ENCODE results near the gene ZNF556.

ZNF556 gene

DNA sequence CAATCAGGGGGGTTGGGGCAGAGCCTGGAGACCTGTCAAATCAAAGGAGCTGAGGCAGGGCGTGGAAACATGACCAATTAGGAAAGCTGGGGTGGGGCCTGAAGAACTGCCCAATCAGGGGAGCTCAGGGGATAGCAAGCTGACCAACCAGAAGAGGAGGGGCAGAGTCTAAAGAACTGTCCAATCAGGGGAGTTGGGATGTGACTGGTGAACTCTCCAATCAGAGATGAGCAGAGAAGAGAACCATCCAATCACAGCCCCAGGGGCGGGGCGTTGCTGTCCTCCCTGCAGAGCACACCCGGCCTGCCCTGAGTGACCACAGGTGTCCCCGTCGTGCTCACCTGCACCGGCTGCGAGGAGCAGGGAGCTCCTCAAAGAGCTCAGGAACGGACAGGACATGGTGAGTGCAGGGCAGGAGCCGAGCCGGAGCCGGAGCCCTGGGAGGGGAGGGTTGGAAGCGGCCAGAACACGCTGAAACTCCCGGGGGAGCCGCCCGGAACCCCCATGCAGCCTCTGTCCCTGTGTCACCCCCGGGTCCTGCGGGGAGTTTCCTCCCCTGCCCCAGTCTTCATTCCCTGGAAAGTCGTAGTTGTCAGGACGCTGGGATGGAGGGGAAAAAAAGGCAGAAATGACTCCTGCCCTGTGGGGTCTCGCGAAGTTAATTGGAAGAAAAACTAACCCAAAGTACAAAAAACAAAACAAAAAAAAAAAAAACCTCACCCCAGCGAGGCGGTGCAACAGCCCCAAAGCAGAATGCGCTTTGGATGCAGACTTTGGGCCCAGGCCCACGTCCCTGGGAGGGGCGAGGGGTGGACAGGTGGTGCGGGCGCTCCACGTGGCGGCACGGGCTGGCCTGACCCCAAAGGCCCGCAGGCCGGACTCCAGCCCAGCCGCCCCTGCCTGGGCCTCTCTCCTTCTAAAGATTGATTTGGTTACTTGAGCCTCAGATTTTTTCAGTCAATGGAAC, at the start of gene ZNF556:
TSS of gene ZNF556 (plus strand) at position 311 of the 967 bp plus-strand sequence. CDS start at position 398, 87 bp downstream.
- no peak for DNase-seq (ENCODE audit: low read depth in 2 of 2)

DNA sequence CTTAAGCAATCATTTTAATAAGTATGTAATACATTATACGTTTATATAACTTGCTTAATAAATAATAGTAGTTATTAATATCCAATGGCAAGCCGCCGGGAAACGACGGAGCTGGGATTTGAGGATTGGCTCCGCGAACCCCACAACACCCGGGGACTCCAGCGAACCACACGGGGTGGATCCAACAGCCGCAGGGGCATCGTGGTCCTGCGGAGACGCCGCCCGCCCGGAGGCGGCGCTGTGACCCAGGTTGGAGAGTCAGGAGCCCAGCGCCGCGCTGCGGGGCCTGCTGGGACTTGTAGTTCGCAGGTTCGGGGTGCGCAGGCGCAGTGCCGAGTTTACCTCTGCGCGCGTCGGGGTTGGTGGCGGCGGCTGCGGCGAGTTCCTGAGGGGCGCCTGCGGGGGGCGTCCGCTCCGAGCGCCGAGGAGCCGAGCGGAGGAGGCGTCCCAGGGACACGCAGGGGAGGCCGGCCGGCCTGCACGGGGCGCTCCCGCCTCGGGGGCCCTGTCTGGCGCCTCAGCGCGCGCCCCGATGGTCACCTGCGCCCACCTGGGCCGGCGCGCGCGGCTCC, 47.5 kb upstream of the ZNF556 start, which contains the start of gene ZNF554:
TSS of gene ZNF554 (plus strand) at position 329 of the 572 bp plus-strand sequence. CDS start at position 533, 204 bp downstream.
- peak; percentile 95 to 96 for DNase-seq (ENCODE audit: low read depth in 2 of 2)

DNA sequence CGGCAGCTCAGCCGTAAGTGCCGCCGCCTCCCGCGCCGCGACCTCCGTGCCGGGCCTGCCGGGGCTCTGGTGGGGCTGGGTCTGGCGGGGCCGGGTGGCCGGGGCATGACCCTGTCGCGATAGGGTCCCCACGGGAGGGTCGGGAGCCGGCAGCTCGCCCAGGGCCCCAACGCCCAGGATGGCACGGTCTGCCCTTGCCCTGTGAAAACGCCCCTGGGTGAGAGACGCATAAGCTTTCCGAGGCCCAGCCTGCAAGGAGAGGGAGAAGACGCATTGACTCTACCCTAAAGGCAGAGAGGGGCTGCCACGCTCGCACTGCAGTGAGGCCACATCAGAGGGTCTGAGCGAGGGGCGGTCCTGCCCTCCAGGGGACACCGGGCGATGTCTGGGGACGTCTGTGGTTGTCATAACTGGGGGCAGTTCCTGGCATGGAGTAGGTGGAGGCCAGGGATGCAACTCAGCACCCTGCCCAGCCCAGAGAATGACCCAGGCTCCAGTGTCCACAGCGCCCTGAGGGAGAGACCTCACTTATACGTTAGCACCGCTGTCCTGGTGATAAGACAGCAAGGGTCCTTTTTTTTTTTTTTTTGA, 46.9 kb upstream of the ZNF556 start:
- no peak for DNase-seq (ENCODE audit: low read depth in 2 of 2)

DNA sequence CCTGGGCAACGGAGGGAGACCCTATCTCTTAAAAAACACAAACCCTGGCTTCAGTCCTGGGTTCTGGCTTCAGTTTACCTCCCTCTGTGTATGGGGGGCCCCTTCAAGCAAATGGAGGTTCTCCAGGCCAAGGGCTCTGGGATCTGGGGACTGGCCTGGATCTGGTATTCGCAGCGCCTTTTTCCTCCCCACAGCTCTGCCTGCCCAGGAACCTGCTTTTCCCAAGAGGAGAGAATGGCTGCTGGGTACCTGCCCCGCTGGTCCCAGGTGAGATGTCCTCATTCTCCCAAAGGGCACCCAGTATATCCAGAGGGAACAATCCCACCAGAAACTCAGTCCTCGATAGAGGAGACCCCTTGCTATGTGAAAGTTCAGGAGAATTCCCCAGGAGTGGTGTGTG, 44.3 kb upstream of the ZNF556 start:
- no peak for DNase-seq (ENCODE audit: low read depth in 2 of 2)

DNA sequence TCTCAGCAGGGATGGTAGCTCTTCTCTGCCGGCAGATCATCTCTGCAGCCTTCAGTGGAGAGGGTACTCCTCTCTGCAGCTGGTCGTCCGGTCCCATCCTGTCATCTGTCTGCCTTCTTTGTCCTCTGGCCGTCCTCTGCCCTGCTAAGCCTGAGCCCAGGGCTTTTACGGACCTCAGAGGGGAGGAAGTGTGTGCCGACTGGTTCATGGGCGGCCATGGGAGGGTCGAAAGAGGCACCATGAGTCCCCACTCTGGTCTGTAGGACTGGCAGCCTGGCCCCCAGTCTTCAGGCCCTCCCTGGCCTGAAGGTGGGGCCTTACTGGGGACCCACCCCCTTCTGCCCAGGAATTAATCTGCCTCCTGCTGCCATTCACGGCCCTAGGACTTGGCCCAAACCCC, 43.5 kb upstream of the ZNF556 start:
- DNase-seq (ENCODE audit: low read depth in 2 of 2): no peak

DNA sequence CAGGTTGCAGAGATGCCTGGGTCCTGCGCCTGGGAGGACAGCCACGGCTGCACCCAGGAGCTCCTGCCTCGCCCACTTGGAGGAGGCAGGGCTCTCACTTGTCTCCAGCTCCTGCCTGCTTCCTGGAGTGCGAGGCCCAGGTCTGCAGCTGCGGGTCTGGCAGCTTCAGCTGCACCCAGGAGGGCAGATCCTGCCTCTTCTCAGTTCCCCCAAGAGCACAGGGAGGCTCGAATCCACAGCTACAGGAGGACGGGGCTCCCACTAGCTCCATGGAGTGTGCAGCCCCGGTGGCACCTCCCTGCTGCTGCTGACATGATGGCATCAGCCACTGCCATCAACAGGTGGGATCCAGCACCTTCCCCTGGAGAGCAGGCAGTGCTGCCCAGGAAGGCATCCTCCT, 43.0 kb upstream of the ZNF556 start:
- no peak for DNase-seq (ENCODE audit: low read depth in 2 of 2)

DNA sequence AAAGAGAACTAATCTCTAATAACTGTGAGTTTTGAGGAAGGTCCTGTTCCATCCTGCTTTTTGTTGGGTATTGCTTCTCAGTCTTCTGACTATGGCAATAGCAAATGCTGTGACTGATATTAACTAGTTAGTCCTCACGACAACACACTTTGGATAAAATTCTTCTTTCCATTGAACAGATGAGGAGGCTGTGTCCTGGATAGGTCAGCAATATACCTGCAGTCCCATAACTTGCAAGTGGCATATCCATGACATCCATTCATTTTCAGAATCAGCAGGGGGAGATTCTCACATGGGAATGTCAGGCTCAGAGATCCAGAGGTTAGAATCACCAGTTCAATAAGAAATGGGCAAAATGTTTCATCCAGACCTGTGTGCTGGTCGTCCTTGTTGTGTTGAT, 40.1 kb upstream of the ZNF556 start:
- DNase-seq (ENCODE audit: low read depth in 2 of 2): no peak

DNA sequence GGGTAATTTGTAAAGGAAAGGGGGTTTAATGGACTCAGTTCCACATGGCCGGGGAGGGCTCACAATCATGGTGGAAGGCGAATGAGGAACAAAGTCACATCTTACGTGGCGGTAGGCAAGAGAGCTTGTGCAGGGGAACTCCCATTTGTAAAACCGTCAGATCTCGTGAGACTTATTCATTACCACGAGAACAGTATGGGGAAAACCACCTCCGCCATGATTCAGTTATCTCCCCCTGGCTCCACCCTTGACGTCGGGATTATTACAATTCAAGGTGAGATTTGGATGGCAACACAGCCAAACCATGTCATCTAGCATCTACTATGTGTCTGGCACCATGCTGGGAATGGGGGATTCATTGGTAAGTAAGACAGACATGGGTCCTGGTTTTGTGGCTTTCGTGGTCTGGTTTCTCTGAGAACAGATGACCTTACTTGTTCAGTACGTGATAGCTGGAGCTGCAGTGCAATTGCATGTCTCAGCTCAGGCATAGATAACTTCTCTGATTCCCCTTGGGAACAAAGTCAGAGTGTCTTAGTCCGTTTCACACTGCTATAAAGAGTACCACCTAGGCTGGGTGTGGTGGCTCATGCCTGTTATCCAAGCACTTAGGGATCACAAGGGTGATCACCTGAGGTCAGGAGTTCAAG, 39.2 kb upstream of the ZNF556 start:
- DNase-seq (ENCODE audit: low read depth in 2 of 2): no peak

DNA sequence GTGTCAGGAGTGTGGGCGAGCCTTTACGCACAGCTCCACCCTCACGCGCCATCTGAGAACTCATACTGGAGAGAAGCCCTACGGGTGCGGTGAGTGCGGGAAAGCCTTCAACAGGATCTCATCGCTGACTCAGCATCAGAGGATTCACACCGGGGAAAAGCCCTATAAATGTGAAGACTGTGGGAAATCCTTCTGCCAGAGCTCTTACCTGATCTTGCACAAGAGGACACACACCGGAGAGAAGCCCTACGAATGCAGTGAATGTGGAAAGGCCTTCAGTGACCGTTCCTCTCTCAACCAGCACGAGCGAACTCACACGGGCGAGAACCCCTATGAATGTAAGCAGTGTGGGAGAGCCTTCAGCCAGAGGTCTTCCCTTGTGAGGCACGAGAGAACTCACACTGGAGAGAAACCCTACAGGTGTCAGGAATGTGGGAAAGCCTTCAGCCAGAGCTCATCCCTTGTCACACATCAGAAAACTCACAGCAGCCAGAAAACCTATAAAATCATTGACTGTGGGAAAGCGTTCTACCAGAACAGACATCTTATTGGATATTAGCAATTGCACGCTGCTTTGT, 32.8 kb upstream of the ZNF556 start:
- no peak for DNase-seq (ENCODE audit: low read depth in 2 of 2)

DNA sequence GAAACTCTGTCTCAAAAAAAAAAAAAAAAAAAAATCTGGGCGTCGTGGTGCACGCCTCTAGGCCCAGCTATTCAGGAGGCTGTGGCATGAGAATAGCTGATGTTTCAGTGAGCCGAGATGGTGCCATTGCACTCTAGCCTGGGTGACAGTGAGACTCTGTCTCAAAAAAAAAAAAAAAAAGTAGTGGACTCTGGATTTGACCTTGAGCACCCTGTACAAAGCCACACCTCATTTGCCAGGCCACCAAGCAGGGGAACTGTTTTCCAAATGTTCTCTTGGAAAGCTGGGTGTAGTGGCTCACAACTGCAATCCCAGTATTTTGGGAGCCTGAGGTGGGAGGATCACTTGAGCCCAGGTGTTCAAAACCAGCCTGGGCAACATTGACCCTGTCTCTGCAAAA, 29.7 kb upstream of the ZNF556 start:
- DNase-seq (ENCODE audit: low read depth in 2 of 2): no peak

DNA sequence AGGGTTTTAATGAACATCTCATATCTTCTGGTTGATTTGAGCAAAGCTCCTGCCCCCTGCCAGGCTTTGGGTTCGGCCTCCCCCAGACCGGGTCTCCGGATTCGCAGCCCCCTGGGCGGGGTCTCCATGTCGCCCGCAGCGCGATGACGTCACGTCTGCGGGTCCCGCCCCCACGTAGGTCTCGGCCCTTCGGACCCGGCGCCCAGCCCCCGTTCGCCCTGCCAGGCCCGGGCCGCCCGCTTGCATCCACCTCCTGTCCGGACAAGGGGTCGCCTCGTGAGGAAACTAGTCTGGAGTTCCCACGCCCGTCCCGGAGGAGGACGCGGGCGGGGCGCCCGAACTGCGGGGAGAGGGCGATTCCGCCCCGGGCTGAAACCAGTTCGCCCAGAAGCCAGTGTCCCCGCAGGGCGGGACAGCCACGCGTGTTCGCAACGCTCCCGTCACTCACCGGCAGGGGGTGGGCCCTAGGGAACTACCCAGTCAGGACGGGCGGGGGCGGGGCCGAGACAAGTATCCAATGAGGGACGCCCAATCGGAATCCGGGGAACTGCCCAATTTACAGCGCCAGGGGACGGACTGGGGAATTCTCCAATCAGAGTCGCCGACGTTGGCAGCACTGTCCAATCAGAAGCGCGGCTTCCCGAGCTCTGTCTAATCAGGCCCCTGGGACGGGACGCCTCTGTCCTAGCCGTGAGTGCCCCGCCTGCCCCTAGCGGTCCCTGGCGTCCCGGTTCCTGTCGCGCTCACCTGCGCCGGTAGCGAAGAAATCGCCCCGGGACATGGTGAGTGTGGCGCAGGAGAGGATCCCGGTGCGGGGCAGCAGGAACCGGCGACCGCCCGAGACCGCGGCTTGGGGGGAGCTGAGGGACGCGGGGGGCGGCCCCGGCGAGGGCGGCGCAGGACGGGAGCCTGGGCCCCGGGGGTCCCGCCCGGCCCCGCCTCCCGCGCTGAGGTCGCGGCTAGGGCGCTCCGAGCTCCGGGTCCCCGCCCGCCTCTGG, 26.0 kb upstream of the ZNF556 start, which contains the start of gene ZNF555:
TSS of gene ZNF555 (plus strand) at position 682 of the 998 bp plus-strand sequence. CDS start at position 780, 98 bp downstream.
- DNase-seq (ENCODE audit: low read depth in 2 of 2): peak; percentile 97 to 99

DNA sequence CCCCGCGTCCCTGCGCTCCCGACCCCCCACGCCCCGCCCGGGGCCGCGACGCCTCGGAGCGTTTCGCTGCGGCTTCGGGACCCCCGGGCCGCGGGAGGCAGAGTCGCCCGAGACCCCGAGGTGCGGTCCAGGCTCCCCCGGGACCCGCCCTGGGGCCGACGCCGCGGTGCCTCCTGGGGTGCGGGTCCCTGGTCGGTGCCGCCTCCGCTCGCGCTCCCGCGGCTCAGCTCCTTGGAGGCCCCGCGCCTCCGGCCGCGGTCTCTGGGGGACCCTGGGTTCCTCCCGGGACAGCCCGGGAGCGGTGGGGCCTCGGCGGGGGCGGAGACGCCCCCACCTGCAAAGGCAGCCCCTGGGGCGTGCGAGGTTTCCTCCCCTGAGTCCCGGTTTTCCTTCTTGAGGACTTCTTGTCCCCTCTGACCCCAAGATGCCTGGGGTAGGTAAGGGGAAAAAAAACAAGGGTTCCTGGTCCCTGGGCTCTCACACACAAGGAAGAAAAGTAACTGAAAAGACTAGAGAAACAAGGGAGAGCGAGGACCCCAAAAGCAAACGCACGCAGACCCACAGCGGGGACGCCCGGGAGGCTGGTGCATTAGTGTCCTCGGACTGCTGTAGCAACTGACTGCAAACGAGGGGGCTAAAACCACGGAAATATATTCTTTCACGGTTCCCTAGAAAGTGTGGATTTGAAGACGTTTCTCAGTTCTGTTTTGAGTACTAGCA, 25.1 kb upstream of the ZNF556 start:
- DNase-seq (ENCODE audit: low read depth in 2 of 2): no peak

DNA sequence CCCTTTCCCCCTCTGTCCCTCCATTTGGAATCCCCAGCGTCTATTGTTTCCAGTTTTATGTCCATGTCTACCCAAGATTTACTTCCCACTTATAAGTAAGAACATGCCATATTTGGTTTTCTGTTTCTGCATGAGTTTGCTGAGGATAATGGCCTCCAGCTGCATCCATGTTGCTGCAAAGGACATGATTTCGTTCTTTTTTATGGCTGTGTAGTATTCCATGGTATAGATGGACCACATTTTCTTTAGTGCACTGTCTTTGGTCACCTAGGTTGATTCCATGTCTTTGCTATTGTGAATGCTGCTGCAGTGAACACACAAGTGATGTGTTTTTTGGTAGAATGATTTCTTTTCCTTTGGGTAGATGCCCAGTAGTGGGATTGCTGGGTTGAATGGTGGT, 22.0 kb upstream of the ZNF556 start:
- DNase-seq (ENCODE audit: low read depth in 2 of 2): no peak

DNA sequence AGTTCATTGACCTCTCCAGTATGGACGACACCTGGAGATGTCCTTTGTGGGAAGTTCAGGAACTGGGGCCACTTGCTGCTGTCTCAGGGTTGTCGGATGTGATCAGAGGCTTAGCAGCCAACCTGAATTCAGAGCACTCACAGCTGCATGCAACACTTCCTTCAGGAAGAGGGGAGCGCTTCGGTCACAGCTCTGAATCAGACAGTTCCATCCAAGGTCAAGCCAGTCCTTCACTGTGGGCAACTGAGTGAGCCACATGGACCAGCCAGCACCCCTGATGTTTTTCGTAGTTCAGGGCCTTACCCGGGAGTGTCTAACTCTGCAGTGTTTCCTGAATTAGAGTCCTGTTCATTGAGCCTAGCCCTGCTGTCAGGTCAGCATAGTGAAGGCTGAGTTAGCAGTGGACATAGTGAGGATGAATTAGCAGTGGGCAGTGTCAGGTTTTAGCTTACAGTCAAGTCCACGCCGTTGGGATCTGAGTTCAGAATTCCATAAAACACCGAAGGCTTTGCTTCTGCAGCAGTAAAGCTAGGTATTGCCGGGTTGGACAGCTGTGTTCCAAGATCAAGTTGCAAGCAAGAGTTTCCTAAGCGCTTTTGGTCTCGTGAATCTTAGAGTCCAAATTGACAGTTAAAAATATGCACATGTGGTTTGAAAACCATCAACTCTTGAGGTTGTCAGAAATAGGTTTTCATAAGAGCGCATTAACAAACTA, 20.8 kb upstream of the ZNF556 start:
- DNase-seq (ENCODE audit: low read depth in 2 of 2): no peak

DNA sequence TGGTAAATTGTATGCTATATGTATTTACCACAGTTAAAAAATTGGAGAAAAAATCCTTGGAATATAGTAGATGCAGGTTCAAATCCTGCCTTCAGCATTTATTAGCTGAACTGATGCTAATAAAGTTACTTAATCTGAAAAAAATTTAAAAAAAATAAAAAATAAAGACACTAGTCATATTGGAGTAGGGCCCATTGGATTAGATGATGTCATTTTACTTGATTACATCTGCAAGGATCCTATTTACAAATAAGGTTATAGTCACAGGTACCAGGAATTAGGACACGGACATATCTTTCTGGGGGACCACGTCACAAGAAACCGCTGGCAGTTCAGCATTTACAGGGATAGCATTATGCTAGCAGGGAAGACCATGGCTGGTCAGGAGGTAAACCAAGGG, 19.6 kb upstream of the ZNF556 start:
- DNase-seq (ENCODE audit: low read depth in 2 of 2): no peak

DNA sequence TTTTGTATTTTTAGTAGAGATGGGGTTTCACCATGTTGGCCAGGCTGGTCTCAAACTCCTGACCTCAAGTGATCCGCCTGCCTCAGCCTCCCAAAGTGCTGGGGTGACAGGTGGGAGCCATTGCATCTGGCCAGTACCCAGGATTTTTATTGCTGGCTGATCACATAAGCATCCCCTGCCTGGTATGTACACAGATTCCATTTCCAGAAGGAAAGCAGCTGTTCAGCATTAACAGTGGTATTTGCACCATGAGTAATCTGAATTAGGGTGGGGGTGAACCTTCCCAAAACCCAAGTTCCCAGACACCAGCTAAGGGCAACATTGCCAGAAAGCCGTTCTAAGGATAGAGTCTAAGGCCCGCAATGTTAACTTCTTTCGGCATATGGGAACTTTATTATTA, 18.5 kb upstream of the ZNF556 start:
- no peak for DNase-seq (ENCODE audit: low read depth in 2 of 2)

DNA sequence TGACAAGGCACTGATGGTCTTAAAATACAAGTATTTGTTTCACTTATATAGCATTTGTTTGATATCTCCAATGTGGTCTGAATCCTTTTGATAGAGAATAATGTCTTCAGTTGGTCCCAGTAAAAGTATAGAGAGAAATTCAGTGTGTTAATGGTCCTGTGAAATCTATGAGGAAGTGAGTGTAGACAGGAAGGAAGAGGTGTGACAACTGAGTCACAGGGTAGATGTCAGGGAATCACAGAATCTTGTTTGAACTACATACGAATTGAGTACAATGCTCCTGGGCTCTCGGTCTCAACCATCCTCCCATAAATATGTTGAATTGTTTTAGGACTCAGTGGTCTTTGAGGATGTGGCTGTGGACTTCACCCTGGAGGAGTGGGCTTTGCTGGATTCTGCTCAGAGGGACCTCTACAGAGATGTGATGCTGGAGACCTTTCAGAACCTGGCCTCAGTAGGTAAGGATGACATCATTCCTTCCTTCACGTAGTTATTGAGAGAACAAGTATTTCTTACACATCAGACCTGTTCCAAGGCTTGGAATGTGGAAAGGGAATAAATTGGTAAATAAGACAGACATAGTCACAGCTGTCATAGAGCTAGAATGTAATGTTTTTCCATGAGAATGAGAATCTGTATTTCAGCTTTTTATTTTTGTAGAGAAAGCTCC, 16.7 kb upstream of the ZNF556 start:
- DNase-seq (ENCODE audit: low read depth in 2 of 2): no peak

DNA sequence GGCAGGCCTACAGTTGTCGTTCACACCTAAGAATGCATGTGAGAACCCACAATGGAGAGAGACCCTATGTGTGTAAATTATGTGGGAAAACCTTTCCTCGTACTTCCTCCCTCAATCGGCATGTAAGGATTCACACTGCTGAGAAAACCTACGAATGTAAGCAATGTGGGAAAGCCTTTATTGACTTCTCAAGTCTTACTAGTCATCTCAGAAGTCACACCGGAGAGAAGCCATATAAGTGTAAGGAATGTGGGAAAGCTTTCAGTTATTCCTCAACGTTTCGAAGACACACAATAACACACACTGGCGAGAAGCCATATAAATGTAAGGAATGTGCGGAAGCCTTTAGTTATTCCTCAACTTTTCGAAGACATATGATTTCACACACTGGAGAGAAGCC, 14.5 kb upstream of the ZNF556 start:
- no peak for DNase-seq (ENCODE audit: low read depth in 2 of 2)
